Aorta (tissue), 5 donors: ENCODE results near the gene SRGAP2B. TPM values are rescaled to one million over a fixed set of nuclear protein-coding genes. Genes with fewer than 3 reads are reported as not detected.
"Not testable (repeated sequence)": the region's sequence is repeated elsewhere in the genome, so short reads cannot be mapped to it uniquely, and the experiment has no call there.

Experiments
- ATAC-seq: fragments of 200-7000 bp; cut with Tn5 transposase; one replicate; pipeline ENCODE4 v1.9.1; 2022; ENCODE audit warnings: moderate library complexity; ENCODE audit not compliant: low FRiP score
- DNase-seq, 2 donors: peaks; one replicate each; pipeline ENCODE4 v3.0.0-alpha.2; 2020
- H3K27ac ChIP-seq, 2 donors: one replicate each; pipeline ENCODE4 v1.5.1; 2013; ENCODE audit warnings: low read length in 2 of 2, mild to moderate bottlenecking in 2 of 2, moderate library complexity in 2 of 2, control low read depth in 1 of 2, inconsistent platforms in 1 of 2, low read depth in 1 of 2
- H3K27me3 ChIP-seq, 2 donors: one replicate each; pipeline ENCODE4 v1.6.1; 2013; ENCODE audit warnings: control low read depth in 1 of 2, low read length in 1 of 2, mild to moderate bottlenecking in 1 of 2, moderate library complexity in 1 of 2; ENCODE audit not compliant: insufficient read depth in 2 of 2, control insufficient read depth in 1 of 2
- H3K36me3 ChIP-seq, 2 donors: one replicate each; pipeline ENCODE4 v1.6.1; 2013; ENCODE audit warnings: control low read depth in 1 of 2, low read length in 1 of 2, mild to moderate bottlenecking in 1 of 2; ENCODE audit not compliant: insufficient read depth in 2 of 2, control insufficient read depth in 1 of 2
- H3K4me1 ChIP-seq, 2 donors: one replicate each; pipeline ENCODE4 v1.6.1; 2013; ENCODE audit warnings: low read length in 2 of 2, control low read depth in 1 of 2, mild to moderate bottlenecking in 1 of 2, moderate library complexity in 1 of 2; ENCODE audit not compliant: insufficient read depth in 2 of 2, control insufficient read depth in 1 of 2
- H3K4me3 ChIP-seq, 2 donors: one replicate each; pipeline ENCODE4 v1.5.1; 2013; ENCODE audit warnings: low read length in 2 of 2, control low read depth in 1 of 2, mild to moderate bottlenecking in 1 of 2
- H3K9me3 ChIP-seq: one replicate; pipeline ENCODE4 v1.6.1; 2013; ENCODE audit warnings: mild to moderate bottlenecking, low read length; ENCODE audit not compliant: control insufficient read depth
- WGBS, 2 donors: extraction: QIAGEN DNeasy Blood & Tissue Kit; methylation state at CpG; one replicate each; pipeline ENCODE4 v1.1.7; 2013; 5-methylcytosine and 5-hydroxymethylcytosine counted together
- intact Hi-C, 2 donors: fragments of 100-400 bp; cut with DNase I; formaldehyde crosslinking; loops; one replicate each; pipeline versions ENCODE4 v1.14.2 to v1.15.0; 2022
- long read RNA-seq, 2 donors: library from polyadenylated mRNA; unstranded; transcript quantifications; one replicate each; pipeline ENCODE4 v2.0.0, GENCODE V29; 2020 to 2021
- polyA plus RNA-seq, 2 donors: library from polyadenylated mRNA; stranded (reverse); fragments of 200-250 nt; gene quantifications; one replicate each; pipeline ENCODE4 v1.2.3, GENCODE V29; 2013
- total RNA-seq, 2 donors: library from RNA; stranded (reverse); fragmentation: NEBNext Ultra II Directional; extraction: Animal tissue kit (Norgen Biotek cat#: 25700); gene quantifications; one replicate each; pipeline ENCODE4 v1.2.1, GENCODE V29; 2021
- donor health status: healthy with polysubstance abuse.
- donor health status: Bipolar disorder and iron deficiency.
- donor health status: DM: no; HTN: no; CAD: no.
- donor health status: DM: no; HTN: no; CAD: no.
- donor health status: DM: yes; HTN: yes; CAD: no.

The SRGAP2B gene
- total RNA-seq: 10 to 100 TPM; 47.8 to 51.3 TPM
- 10 to 100 TPM in 1 of 2 donors, 1 to 10 TPM in 1; 3.5 to 13.7 TPM for polyA plus RNA-seq
- long read RNA-seq, donor 1, full-length matches to known transcripts: 1 of 23 reads
- long read RNA-seq, donor 1, partial matches to known transcripts: 4 of 23 reads
- long read RNA-seq, donor 1, other reads (novel, unspliced or antisense): 18 of 23 reads
- long read RNA-seq, donor 2, partial matches to known transcripts: 6 of 36 reads
- long read RNA-seq, donor 2, other reads (novel, unspliced or antisense): 30 of 36 reads

DNA sequence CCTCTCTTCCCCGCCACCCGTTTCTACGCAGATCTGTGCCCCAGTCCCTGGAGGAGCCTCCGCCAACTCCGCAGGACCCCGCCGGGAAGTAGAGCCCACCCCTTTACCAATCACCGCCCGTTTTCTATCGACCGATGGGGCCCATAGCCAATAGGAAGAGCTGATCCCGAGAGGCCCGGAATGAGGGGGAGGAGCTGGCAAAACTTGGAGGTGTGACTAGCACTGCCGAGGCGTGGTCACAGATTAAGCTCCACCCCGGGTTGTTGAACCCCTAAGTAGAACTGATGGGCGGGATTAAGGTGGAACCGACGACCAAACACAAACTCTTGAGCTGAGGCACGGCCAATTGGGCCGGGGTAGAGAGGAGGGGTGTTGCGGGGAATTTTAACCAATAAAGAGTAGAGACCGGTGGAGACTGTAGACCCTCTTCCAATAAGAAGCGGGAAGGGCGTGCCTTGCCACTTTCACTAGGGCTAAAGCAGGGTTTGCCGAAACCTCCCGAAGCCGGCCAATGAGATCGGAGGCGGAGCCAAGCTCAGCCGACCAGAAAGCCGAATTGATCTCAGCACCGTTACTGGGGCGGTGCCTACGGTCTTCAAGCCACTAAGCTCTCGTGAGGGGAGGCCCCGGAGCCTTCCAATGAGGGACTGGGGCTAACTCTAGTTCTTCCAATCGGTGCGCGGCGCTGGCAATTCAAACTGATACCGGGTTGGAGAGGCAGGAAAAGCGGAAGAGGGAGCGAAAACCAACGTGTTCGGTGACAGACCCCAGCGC, at the start of gene SRGAP2B, which contains the start of gene FAM72D:
Gene SRGAP2B (minus strand): TSS at position 45 of the 774 bp plus-strand sequence. CDS start 2,427 bp downstream, outside the sequence.
Gene FAM72D (plus strand): TSS at position 691 of the 774 bp plus-strand sequence. CDS start 874 bp downstream, outside the sequence.
- H3K9me3 ChIP-seq, intact Hi-C loops, H3K36me3 ChIP-seq, DNase-seq, H3K4me1 ChIP-seq, H3K4me3 ChIP-seq, H3K27me3 ChIP-seq: not testable (repeated sequence)
- peak; percentile 94 for ATAC-seq
- H3K27ac ChIP-seq: peak within 1 kb of the TSS in 1 of 2 donors; percentile 35
- no CpG with 5 or more reads among the region's 47 CpGs for WGBS, 2 donors

DNA sequence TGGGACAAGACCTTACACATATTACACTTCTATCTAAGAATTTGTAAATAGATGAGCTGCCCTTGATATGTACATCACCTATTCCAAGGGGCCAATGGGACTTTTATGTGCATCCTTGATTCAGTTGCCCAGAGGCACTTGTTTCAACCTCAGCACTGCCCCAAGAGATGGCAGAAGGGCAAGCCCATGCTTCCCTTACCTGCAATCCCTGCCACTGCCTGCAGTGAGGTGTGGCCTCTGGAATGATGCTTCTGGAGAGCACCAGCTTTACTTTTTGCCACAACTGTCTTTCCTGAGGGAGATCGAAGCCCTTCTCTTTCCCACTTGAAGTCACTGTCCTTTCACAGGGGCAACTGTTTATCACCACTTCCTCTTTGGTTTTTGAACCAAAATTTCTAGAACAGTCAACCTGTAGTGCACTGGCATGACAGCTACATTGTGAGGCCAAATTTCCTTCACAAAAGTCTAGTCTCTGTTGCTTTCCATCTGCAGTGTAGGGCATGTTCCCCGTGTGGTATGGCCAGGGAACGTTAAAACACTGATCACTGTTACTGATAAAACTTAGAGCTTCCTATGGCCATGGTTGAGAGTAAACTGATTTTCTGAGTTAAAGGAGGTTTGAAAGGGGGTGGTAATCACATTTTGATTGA, 49.3 kb upstream of the SRGAP2B start:
- H3K4me3 ChIP-seq, intact Hi-C loops, ATAC-seq, H3K4me1 ChIP-seq, H3K27ac ChIP-seq, H3K27me3 ChIP-seq, H3K36me3 ChIP-seq, DNase-seq, H3K9me3 ChIP-seq: not testable (repeated sequence)
- WGBS, 2 donors: 67 to 78% methylated on average over 1 of the region's 3 CpGs

DNA sequence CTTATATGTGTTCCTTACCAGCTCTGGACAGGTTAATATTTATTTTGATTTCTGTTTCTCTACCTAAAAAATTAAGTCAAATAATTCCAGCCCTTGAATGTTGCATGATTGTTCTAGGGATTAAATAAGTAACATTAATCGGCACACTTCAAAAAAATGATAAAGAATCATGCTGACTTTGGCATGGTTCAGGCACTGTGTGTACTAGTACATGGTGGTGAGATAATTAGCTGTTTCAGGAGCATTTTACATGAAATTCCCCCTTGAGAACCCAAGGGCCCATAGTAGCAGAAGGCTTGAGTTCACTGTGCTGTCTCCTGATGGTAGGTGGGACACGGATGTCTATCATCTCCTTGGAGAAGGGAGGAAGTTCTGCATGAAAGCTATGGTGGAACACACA, 45.4 kb upstream of the SRGAP2B start:
- H3K27me3 ChIP-seq, DNase-seq, H3K4me3 ChIP-seq, H3K36me3 ChIP-seq, ATAC-seq, H3K4me1 ChIP-seq, intact Hi-C loops, H3K9me3 ChIP-seq, H3K27ac ChIP-seq: not testable (repeated sequence)
- 9% methylated on average over 1 of the region's 2 CpGs; no CpG with 5 or more reads in 1 of the 2 donors for WGBS, 2 donors

DNA sequence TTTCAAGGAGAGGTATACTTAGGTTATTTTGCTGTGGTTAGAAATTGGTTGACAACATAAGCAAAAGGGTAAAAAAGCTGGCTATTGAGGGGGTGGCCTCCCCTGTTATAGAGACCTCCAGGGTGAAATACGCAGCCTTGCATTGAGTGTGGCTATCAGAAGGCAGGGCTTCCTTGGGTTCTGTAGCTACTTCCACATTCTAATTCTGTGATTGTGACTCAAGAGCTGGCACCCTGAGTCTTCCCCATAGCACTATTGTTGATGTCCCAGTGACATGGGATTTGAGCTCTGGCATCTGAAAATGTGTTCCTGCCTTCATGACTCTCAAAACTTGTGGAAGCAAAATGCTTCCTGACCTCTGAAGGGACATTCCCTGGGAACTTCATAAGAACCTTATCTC, 39.3 kb upstream of the SRGAP2B start:
- WGBS, 2 donors: no CpG with 5 or more reads among the region's 1 CpG
- H3K36me3 ChIP-seq, H3K27ac ChIP-seq, H3K4me1 ChIP-seq, H3K4me3 ChIP-seq, DNase-seq, intact Hi-C loops, H3K9me3 ChIP-seq, H3K27me3 ChIP-seq: not testable (repeated sequence)
- peak; percentile 52 for ATAC-seq

DNA sequence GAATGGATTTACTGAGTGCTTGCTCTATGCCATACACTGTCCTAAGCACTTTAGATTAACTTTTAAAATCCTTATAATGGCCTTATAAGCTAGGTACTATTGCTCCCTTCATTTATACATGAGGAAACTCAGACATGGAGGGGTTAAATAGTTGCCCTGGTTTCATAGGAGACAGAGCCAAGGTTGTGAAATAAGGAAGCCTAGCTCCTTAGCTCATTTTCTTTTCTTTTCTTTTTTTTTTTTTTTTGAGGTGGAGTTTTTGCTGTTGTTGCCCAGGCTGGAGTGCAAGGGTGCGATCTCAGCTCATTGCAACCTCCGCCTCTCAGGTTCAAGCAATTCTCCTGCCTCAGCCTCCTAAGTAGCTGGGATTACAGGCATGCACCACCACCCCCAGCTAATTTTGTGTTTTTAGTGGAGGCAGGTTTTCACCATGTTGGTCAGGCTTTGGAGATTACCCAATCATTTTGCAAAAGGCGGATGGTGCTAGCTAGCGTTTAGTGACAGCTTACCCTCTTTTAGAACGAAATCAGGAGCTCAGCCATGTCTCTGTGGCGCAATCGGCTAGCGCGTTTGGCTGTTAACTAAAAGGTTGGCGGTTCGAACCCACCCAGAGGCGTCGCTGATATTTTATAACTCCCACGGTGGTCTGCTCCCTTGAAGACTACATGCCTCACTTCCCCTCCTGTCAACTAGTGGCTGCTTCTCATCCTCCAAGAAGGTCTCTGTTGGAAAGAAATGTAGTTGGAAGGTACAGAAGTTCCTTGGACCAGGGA, 33.8 kb upstream of the SRGAP2B start:
- H3K4me1 ChIP-seq, H3K27me3 ChIP-seq, H3K9me3 ChIP-seq, H3K27ac ChIP-seq, intact Hi-C loops, H3K4me3 ChIP-seq, H3K36me3 ChIP-seq: not testable (repeated sequence)
- DNase-seq: peak; percentile 42 to 44
- peak; percentile 24 for ATAC-seq
- 57 to 67% methylated on average over 13 of the region's 14 CpGs for WGBS, 2 donors

DNA sequence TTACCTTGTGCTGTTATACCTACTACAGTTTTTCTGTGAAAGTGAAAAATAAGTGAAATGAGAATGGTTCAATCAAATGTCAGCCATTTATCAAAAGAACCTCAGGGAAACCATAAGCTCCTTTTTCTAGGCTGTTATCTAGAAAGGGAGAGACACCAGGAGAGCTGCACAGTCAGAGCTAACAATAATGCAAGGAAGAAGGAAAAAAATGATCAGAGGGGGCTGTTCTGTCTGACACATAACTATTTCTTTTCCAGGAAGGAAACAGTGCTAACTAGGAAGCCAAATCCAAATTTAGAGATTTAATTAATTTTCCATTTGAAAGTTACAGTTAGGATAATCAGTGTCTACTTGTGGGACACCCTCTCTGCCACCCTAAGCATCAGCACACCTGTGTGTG, 32.0 kb upstream of the SRGAP2B start:
- H3K27ac ChIP-seq, intact Hi-C loops, ATAC-seq: not testable (repeated sequence)

DNA sequence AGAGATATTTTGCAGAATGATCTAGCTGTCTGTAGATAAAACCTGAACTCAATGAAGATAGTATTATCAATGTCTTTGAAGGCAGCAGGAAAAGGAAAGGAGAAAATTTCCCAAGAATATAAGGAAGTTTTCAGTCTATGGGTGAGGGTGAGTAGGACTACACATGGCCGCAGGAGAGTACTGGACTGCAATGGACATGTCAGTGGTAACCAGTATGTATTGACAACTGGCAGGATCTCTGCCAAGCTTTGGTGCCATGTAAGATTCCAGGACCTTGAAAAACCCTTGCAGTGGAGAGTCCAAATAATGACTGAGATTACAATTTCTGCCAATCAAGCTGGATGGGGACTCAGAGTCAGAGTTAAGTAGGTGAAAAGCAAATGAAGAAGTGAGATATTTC, 30.0 kb upstream of the SRGAP2B start:
- not testable (repeated sequence) for H3K27ac ChIP-seq, H3K4me3 ChIP-seq
- no CpG with 5 or more reads among the region's 1 CpG for WGBS, 2 donors

More for the DNA sequence above, 32.0 kb upstream of the SRGAP2B start:
- not testable (repeated sequence) for H3K27me3 ChIP-seq, H3K36me3 ChIP-seq, H3K9me3 ChIP-seq, H3K4me1 ChIP-seq, H3K4me3 ChIP-seq, DNase-seq

DNA sequence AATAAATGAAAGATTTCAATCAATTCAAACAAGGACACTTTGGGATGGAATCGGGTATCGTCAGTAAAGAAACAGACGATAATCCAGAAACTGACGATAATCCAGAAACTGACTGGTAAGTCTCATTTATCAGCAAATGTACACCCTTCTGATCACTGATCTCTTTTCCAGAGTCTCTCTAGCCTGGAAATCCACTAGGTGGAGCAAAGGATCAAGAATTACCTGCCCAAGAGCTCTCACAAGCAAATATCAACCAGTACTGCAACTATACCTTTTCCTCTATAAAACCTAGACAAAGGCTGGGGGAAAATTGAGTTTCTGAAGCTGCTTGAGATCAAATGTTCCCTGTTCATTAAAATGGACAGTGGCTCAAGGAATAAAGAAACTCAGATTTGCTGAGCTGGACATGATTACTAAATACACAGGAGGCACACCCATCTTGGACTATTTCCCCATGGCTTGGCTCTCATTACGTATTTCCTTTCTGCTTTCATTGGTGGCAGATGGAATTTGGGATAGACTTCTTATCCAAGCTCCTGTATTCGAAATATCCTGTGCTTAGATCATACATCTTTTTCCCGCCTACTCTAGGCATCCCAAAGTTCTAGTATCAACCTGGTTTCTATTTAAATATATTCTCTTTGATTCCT, 29.0 kb upstream of the SRGAP2B start:
- ATAC-seq: peak; percentile 49
- intact Hi-C loops, DNase-seq, H3K4me3 ChIP-seq, H3K27me3 ChIP-seq, H3K36me3 ChIP-seq, H3K9me3 ChIP-seq, H3K4me1 ChIP-seq, H3K27ac ChIP-seq: not testable (repeated sequence)
- WGBS, 2 donors: no CpG with 5 or more reads among the region's 7 CpGs

More for the DNA sequence above, 30.0 kb upstream of the SRGAP2B start:
- ATAC-seq, H3K4me1 ChIP-seq, H3K36me3 ChIP-seq, intact Hi-C loops, H3K9me3 ChIP-seq, DNase-seq, H3K27me3 ChIP-seq: not testable (repeated sequence)
